Measurements from ENCODE around the gene RPS6KA5.
"Not testable (repeated sequence)": the region's sequence is repeated elsewhere in the genome, so short reads cannot be mapped to it uniquely, and the experiment has no call there.

The RPS6KA5 gene

DNA sequence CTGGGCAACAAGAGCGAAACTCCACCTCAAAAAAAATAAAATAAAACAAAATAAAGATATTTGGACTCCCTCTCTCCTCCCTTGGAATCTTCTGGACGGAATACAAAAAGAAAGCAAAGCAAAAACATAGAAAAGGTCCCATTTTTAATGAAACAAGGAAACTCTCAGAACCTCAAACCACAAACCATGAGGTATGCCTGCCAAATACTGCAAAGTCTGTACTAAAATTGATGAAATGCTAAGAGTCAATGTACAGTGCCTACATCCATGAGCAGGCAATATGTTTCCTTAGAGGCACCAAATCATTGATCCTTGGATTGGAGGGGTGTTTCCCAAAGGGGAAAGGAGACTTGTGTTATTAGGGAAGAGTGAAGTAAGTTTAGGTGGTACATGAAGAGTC lies 8.2 kb upstream of the RPS6KA5 start:
- DNase-seq (ENCODE audit: insufficient read length, low spot score) (no peak), FAIRE-seq (no peak)

- DNase-seq (ENCODE audit: insufficient read length, low spot score) (no peak), FAIRE-seq (no peak)
These were observed 6.7 kb upstream of the RPS6KA5 start for GRCh38 chr14:91067186-91067585.

- DNase-seq (ENCODE audit: insufficient read length, low spot score) (no peak), FAIRE-seq (no peak)
These were observed 4.8 kb upstream of the RPS6KA5 start for GRCh38 chr14:91065266-91065665.

DNA sequence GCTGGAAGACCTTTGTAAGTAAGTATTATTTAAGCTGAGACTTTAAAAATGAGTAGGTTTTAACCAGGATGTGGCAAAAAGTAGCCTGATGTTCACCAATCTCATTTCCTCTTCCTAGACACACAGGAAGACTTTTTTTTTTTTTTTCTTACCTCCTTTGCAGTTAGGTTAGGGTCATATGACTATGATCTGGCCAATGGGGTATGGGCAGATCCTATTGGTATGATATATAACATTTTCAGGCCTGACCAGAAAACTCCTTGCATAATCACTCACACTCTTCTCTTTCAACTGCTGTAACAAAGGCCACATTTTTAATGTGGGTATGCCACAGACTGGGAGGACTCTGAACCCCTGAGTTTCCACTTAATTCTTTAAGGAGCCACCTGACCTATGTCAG lies 2.7 kb upstream of the RPS6KA5 start:
- no peak for FAIRE-seq

GRCh38 chr14:91062600-91062999 lies 2.2 kb upstream of the RPS6KA5 start:
- FAIRE-seq: no peak
- DNase-seq (ENCODE audit: insufficient read length, low spot score): no peak

More for the DNA sequence above, 2.7 kb upstream of the RPS6KA5 start:
- DNase-seq (ENCODE audit: insufficient read length, low spot score): no peak

- FAIRE-seq (no peak), DNase-seq (ENCODE audit: insufficient read length, low spot score) (no peak)
These were observed 831 bp upstream of the RPS6KA5 start for GRCh38 chr14:91061056-91061887.

GRCh38 chr14:91059576-91060350 lies 678 bp downstream of the RPS6KA5 start:
- FAIRE-seq (peak; percentile 28), DNase-seq (ENCODE audit: insufficient read length, low spot score) (peak; percentile 41)

DNA sequence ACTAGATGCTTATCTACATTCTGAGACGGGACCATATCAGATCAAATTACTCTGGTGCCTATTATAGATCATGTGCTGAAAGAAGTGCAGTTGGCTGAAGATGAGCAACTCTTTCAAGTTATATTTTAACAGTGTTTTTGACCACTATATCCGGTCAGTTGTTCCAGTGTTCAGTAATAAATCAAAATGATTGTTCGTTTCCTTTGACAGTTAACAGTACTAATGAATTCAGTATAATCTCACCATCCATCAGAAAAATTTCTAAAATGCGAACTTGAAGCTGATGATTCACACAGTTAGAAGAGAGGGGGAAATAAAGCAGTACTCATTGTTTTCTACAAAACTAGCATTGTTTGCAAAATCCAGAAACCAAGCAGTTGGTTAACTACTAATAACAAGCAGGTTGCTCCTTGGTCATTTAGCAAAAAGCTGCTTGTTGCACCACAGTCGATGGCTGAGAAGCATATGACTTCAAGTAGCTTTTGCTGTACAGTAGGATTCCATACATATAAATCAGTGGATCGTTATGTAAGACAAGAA lies 2.3 kb downstream of the RPS6KA5 start:
- DNase-seq (ENCODE audit: insufficient read length, low spot score) (peak; percentile 59), FAIRE-seq (peak; percentile 26)

- no peak for DNase-seq (ENCODE audit: insufficient read length, low spot score)
These were observed 4.1 kb downstream of the RPS6KA5 start for GRCh38 chr14:91056361-91056760.

DNA sequence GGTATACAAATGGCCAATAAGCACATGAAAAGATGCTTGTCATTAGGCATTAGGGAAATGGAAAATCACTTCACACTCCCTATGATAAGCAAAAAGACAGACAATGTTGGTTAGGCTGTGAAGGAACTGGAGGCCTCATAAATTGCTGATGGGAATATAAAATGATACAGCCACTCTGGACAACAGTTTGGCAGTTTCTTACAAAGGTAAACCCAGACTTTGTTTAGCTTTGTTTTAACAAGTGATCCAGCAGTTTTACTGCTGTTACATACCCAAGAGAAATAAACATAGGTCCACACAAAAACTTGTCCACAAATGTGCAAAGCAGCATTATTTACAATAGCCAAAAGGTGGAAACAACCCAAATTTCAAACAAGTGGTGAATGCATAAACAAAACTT lies 5.4 kb downstream of the RPS6KA5 start:
- no peak for FAIRE-seq
- no peak for DNase-seq (ENCODE audit: insufficient read length, low spot score)

More at GRCh38 chr14:91056361-91056760, 4.1 kb downstream of the RPS6KA5 start:
- FAIRE-seq: no peak

GRCh38 chr14:91048676-91049075 lies 11.8 kb downstream of the RPS6KA5 start:
- no peak for DNase-seq (ENCODE audit: insufficient read length, low spot score)
- FAIRE-seq: no peak

GRCh38 chr14:91048265-91048664 lies 12.2 kb downstream of the RPS6KA5 start:
- DNase-seq (ENCODE audit: insufficient read length, low spot score) (no peak), FAIRE-seq (no peak)

DNA sequence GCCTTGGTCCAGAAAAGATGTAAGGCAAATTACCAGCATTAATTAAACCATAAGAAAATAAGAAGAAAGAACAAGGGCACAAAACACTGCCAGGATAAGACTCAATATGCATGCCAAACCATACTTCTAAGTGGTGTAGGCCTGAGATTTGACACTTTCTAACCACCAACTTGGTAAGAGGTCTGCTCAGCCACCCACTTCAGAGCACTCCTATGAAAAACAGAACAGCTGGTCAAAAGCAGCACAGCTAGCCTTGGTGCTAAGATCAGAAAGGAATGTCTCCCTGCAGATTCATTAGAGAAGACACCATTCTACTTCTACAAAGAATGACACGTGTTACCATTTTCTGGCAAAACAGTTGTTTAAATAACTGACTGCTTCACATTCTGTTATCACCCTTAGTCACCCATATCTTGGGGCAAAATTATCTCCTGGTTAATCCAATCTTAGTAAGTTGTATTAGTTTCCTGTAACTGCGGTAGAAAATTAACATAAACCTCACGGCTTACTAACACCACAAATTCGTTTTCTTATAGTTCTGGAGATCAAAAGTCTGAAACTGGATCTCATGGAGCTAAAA lies 13.2 kb downstream of the RPS6KA5 start:
- FAIRE-seq (no peak), DNase-seq (ENCODE audit: insufficient read length, low spot score) (no peak)

DNA sequence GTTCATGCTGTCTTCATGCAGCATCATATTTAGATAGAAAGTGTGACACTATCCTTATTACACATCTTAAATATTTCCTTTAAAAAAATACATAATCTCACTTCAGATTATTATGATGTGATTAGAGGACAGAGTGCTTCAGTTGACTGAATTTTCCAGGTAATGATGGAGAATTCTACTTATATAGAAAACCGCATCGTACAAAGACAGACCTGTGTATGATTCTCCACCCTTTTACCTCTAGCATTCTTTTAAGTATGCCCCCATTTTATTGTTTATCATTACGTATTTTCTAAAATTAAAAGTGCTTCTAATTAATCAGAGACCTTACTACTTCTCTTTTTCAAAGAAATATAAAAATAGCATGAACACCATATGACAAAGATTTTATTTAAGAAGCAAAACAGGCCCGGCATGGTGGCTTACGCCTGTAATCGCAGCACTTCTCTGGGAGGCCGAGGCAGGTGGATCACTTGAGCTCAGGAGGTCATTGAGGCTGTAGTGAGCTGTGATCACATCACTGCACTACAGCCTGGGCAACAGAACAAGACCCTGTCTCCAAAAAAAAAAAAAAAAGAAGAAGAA lies 13.9 kb downstream of the RPS6KA5 start:
- FAIRE-seq: no peak
- DNase-seq (ENCODE audit: insufficient read length, low spot score): no peak

DNA sequence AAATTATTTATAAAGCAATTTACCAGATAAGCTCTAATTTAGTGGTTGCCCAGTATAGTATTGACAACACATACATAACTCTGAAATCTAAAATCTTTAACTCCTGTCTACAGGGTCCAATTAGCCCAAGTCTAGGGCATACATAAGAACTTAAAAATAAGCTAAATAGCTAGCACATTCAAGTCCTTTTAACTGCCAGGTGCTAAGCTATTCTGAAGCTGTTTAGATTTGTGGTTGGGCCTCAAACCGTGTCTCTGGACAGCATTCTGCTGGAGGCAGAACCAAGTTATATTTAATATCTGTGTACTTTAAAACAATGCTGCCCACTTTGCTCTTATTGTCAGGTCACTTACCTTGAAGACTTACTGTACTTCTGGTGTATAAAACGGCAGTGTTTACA lies 19.0 kb downstream of the RPS6KA5 start:
- no peak for DNase-seq (ENCODE audit: insufficient read length, low spot score)
- FAIRE-seq: no peak

DNA sequence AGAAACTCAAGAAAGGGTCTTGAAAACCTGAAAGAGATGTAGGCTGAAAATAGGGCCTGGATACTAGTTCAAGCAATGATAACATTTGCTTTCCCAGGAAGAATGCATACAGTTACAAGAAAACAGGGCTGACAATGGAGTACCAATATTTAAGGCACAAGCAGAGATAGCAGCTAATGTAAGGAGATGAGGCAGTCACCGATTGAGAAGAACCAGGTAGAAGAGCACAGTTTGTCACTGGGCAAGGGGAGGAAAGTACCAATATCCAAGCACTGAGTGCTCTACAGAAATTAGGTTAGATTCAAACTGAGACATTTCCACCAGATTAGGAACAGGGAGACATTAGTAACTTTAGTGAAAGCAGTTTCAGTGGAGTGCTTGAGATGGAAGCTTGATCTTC lies 19.9 kb downstream of the RPS6KA5 start:
- DNase-seq (ENCODE audit: insufficient read length, low spot score): no peak
- no peak for FAIRE-seq

DNA sequence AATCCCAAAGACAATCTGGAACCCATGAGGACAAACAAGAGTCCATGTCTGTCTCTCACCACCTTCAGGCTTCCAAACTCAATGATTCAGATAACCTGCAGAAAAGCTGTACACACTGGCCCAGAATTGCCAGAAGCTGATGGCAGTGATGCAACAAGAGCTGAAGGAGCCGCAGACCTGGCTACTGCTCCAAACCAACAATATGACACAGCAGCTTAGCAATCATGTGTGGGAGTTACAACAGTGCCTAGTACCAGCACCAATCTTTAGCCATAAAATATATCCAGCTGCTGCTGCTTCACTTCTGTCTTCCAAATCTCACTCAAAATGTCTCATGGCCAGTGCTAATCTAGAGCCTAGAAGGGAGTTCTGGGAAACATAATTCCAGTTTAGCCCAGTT lies 22.0 kb downstream of the RPS6KA5 start:
- no peak for FAIRE-seq
- DNase-seq (ENCODE audit: insufficient read length, low spot score): no peak

DNA sequence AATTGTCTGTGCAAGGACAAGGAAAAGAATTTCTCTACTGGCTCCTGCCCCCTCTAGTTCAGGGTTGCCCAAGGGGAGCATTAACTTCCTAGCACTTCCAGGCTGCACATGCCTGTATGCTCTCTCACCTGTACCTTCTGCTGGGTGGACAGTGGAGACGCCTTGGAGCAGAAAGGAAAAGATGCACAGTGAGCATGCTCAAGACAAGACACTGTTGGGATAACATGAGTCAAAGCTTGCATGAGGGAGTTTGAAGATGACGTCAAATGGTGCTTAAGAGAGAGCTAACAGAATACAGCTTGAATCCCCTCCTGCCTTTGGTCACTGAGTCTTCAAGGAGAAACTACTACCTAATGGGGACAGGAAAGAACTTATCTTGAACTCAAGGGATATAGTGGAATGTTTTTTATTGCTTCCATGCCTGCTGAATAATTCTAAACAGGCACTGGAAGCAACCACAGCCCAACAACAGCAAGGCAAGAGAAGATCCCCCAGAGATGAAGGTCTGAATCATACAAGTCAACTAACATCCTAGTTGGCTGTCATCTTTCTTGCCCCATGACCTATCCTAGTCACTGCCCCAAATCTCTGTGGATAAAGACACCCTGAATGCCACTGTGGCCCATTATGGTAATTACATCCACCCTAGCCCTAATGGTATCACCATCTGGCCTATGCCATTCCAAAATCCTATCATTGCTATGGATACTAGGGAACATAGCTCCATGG lies 23.5 kb downstream of the RPS6KA5 start:
- FAIRE-seq (peak; percentile 16), DNase-seq (ENCODE audit: insufficient read length, low spot score) (no peak)

GRCh38 chr14:91035855-91036254 lies 24.6 kb downstream of the RPS6KA5 start:
- no peak for DNase-seq (ENCODE audit: insufficient read length, low spot score)
- no peak for FAIRE-seq

DNA sequence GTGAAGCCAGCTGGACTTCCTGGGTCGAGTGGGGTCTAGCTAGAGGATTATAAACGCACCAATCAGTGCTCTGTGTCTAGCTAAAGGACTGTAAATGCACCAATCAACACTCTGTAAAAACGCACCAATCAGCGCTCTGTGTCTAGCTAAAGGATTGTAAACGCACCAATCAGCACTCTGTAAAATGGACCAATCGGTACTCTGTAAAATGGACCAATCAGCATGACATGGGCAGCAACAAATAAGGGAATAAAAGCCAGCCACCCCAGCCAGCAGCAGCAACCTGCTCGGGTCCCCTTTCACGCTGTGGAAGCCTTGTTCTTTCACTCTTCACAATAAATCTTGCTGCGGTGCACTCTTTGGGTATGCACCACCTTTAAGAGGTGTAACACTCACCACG lies 26.1 kb downstream of the RPS6KA5 start:
- FAIRE-seq; DNase-seq (ENCODE audit: insufficient read length, low spot score): not testable (repeated sequence)
